Small intestine (tissue), 16 donors: ENCODE results near the gene PTCH2. TPM values are rescaled to one million over a fixed set of nuclear protein-coding genes. Genes with fewer than 3 reads are reported as not detected.

ENCODE experiments used
- DNase-seq, 2 donors: peaks; one replicate each; pipeline versions ENCODE4 v3.0.0 to v3.0.0-alpha.2; 2013
- FAIRE-seq: peaks from 2 replicates; lab custom pipeline; 2012; peaks lifted over from hg19 to GRCh38; lab: Jason Lieb, UNC
- H3K27ac ChIP-seq, 3 donors: one replicate each; pipeline ENCODE4 v1.5.1; 2013; ENCODE audit warnings: low read length in 2 of 3, mild to moderate bottlenecking in 2 of 3, control low read depth in 1 of 3, inconsistent platforms in 1 of 3, low read depth in 1 of 3, moderate library complexity in 1 of 3
- H3K27me3 ChIP-seq, 3 donors: one replicate each; pipeline ENCODE4 v1.6.1; 2013; ENCODE audit warnings: low read length in 3 of 3, inconsistent platforms in 1 of 3; ENCODE audit not compliant: control insufficient read depth in 3 of 3, insufficient read depth in 3 of 3
- H3K36me3 ChIP-seq, 3 donors: one replicate each; pipeline ENCODE4 v1.6.1; 2013; ENCODE audit warnings: low read length in 3 of 3, inconsistent platforms in 1 of 3, low read depth in 1 of 3, mild to moderate bottlenecking in 1 of 3, moderate library complexity in 1 of 3; ENCODE audit not compliant: control insufficient read depth in 3 of 3, insufficient read depth in 2 of 3
- H3K4me1 ChIP-seq, 3 donors: one replicate each; pipeline ENCODE4 v1.6.1; 2013; ENCODE audit warnings: low read length in 2 of 3, inconsistent platforms in 1 of 3, low read depth in 1 of 3, mild to moderate bottlenecking in 1 of 3, moderate library complexity in 1 of 3; ENCODE audit not compliant: control insufficient read depth in 3 of 3, insufficient read depth in 2 of 3
- H3K4me3 ChIP-seq, 3 donors: one replicate each; pipeline ENCODE4 v1.5.1; 2013; ENCODE audit warnings: low read length in 3 of 3, control low read depth in 1 of 3, inconsistent platforms in 1 of 3, low read depth in 1 of 3, mild to moderate bottlenecking in 1 of 3, moderate library complexity in 1 of 3
- H3K9me3 ChIP-seq, 2 donors: one replicate each; pipeline ENCODE4 v1.6.1; 2013; ENCODE audit warnings: low read depth in 1 of 2, low read length in 1 of 2; ENCODE audit not compliant: control insufficient read depth in 2 of 2, insufficient read depth in 1 of 2
- WGBS, 3 donors: extraction: QIAGEN DNeasy Blood & Tissue Kit; methylation state at CpG; one replicate each; pipeline ENCODE4 v1.1.7; 2013; 5-methylcytosine and 5-hydroxymethylcytosine counted together
- long read RNA-seq, 10 donors: transcript quantifications; one replicate each; lab custom pipeline, GENCODE V29; 2026
- polyA plus RNA-seq, 4 donors: library from polyadenylated mRNA; stranded (reverse) in 3 of 4; unstranded in 1 of 4; fragments of 200-250 nt in 3 of 4; fragments of 120-200 nt in 1 of 4; gene quantifications; one replicate each; pipeline versions ENCODE4 v1.2.1 to v1.2.3, GENCODE V29; 2013
- donor health status: healthy with polysubstance abuse.
- donor health status: control.
- donor health status: control.
- donor health status: Bipolar disorder and iron deficiency.
- donor health status: healthy.

Gene PTCH2
- 1 to 10 TPM in 1 of 4 donors, under 1 TPM in 3; 0.27 to 3.2 (median 0.36) TPM for polyA plus RNA-seq
- long read RNA-seq, donor 1, result 0 reads
- long read RNA-seq, donor 2, result 0 reads
- long read RNA-seq, donor 3, result 0 reads
- long read RNA-seq, donor 4, result 0 reads
- long read RNA-seq, donor 5, result 0 reads
- long read RNA-seq, donor 6, result 0 reads
- long read RNA-seq, donor 7, result 0 reads
- long read RNA-seq, donor 8, result 0 reads
- long read RNA-seq, donor 9, result 0 reads
- long read RNA-seq, donor 10, result 0 reads

- Histone ChIP-seq H3K27me3 (peaks cover 0 to 3% (median 0%) of the 10 kb centered on the region in 3 donors), H3K4me1 (peaks cover 0 to 4% (median 0%) of the 10 kb centered on the region in 3 donors), H3K4me3 (peak within 1 kb of the TSS in 2 of 3 donors; percentile 46 to 71), H3K27ac (no peak within 1 kb of the TSS), H3K9me3 (no peaks in the 10 kb centered on the region), H3K36me3 (peaks cover 0 to 5% (median 0%) of the 10 kb centered on the region in 3 donors)
- DNase-seq (peak in 1 of 2 donors; percentile 79), FAIRE-seq (no peak)
- WGBS, 3 donors, result 1 to 3% (median 1%) methylated on average over 61 to 72 of the region's 72 CpGs
Measured at GRCh38 chr1:44842862-44843655, at the start of gene PTCH2. Gene PTCH2 (minus strand): TSS chr1:44843253. CDS start chr1:44842932, 321 bp downstream.

GRCh38 chr1:44890007-44890406, 47.0 kb upstream of the PTCH2 start:
- Histone ChIP-seq H3K4me1 (no peaks in the 10 kb centered on the region), H3K4me3 (no peak overlapping the region), H3K27ac (no peak overlapping the region), H3K36me3 (peaks cover 0 to 15% (median 7%) of the 10 kb centered on the region in 3 donors), H3K9me3 (peaks cover 0 to 53% of the 10 kb centered on the region in 2 donors), H3K27me3 (no peaks in the 10 kb centered on the region)
- no peak for DNase-seq
- FAIRE-seq, result no peak
- WGBS, 3 donors, result 89 to 93% (median 92%) methylated on average over 3 of the region's 3 CpGs

- Histone ChIP-seq H3K4me3 (no peak overlapping the region), H3K27me3 (no peaks in the 10 kb centered on the region), H3K27ac (no peak overlapping the region), H3K9me3 (peaks cover 0 to 53% of the 10 kb centered on the region in 2 donors), H3K36me3 (peaks cover 0 to 17% (median 7%) of the 10 kb centered on the region in 3 donors), H3K4me1 (no peaks in the 10 kb centered on the region)
- WGBS, 3 donors, result 87 to 96% (median 89%) methylated on average over 6 of the region's 6 CpGs
- DNase-seq (no peak), FAIRE-seq (no peak)
Measured at GRCh38 chr1:44885406-44885805, 42.4 kb upstream of the PTCH2 start.

- FAIRE-seq (no peak), DNase-seq (no peak)
- 59 to 96% (median 87%) methylated on average over 2 of the region's 2 CpGs for WGBS, 3 donors
- Histone ChIP-seq H3K36me3 (peaks cover 0 to 20% (median 4%) of the 10 kb centered on the region in 3 donors), H3K9me3 (peaks cover 0 to 48% of the 10 kb centered on the region in 2 donors), H3K4me1 (no peaks in the 10 kb centered on the region), H3K27ac (no peak overlapping the region), H3K4me3 (no peak overlapping the region), H3K27me3 (no peaks in the 10 kb centered on the region)
Measured at GRCh38 chr1:44884746-44885145, 41.7 kb upstream of the PTCH2 start.

GRCh38 chr1:44881011-44881632, 38.1 kb upstream of the PTCH2 start:
- DNase-seq, result no peak
- Histone ChIP-seq H3K27ac (no peak overlapping the region), H3K4me3 (no peak overlapping the region), H3K27me3 (no peaks in the 10 kb centered on the region), H3K36me3 (peaks cover 0 to 20% (median 3%) of the 10 kb centered on the region in 3 donors), H3K4me1 (peaks cover 0 to 4% (median 0%) of the 10 kb centered on the region in 3 donors), H3K9me3 (peaks cover 0 to 16% of the 10 kb centered on the region in 2 donors)
- no peak for FAIRE-seq
- WGBS, 3 donors, result 94 to 96% (median 94%) methylated on average over 7 of the region's 7 CpGs

- Histone ChIP-seq H3K27ac (no peak overlapping the region), H3K4me3 (no peak overlapping the region), H3K36me3 (peaks cover 0 to 19% (median 3%) of the 10 kb centered on the region in 3 donors), H3K9me3 (no peaks in the 10 kb centered on the region), H3K4me1 (peaks cover 0 to 2% (median 0%) of the 10 kb centered on the region in 3 donors), H3K27me3 (no peaks in the 10 kb centered on the region)
- WGBS, 3 donors, result 81 to 91% (median 85%) methylated on average over 2 of the region's 2 CpGs
- DNase-seq (no peak), FAIRE-seq (no peak)
Measured at GRCh38 chr1:44874155-44874554, 31.1 kb upstream of the PTCH2 start.

GRCh38 chr1:44870096-44870495, 27.0 kb upstream of the PTCH2 start:
- Histone ChIP-seq H3K4me1 (no peaks in the 10 kb centered on the region), H3K27me3 (no peaks in the 10 kb centered on the region), H3K9me3 (no peaks in the 10 kb centered on the region), H3K36me3 (peaks cover 0 to 22% (median 5%) of the 10 kb centered on the region in 3 donors), H3K4me3 (no peak overlapping the region), H3K27ac (no peak overlapping the region)
- 90 to 100% (median 90%) methylated on average over 4 of the region's 4 CpGs for WGBS, 3 donors
- no peak for FAIRE-seq
- DNase-seq, result no peak

- no peak overlapping the region for H3K4me3 ChIP-seq
- 97 to 98% (median 98%) methylated on average over 10 of the region's 10 CpGs for WGBS, 3 donors
- no peaks in the 10 kb centered on the region for H3K27me3 ChIP-seq
- H3K27ac ChIP-seq, result no peak overlapping the region
- no peaks in the 10 kb centered on the region for H3K9me3 ChIP-seq
- no peak for FAIRE-seq
- no peak for DNase-seq
- no peaks in the 10 kb centered on the region for H3K4me1 ChIP-seq
- peaks cover 0 to 24% (median 5%) of the 10 kb centered on the region in 3 donors for H3K36me3 ChIP-seq
Measured at GRCh38 chr1:44867801-44868200, 24.7 kb upstream of the PTCH2 start.
